Stimulated activated CD8-positive, alpha-beta memory T cell treated with anti-CD3 and anti-CD28 coated beads, Interleukin-4, amount 100 ng/mL, for 48 hours (primary cell): Measurements from ENCODE around the gene MUS81.

Source experiments
- DNase-seq: peaks from one replicate; pipeline ENCODE4 v3.0.0-alpha.2; 2020

The MUS81 gene

DNA sequence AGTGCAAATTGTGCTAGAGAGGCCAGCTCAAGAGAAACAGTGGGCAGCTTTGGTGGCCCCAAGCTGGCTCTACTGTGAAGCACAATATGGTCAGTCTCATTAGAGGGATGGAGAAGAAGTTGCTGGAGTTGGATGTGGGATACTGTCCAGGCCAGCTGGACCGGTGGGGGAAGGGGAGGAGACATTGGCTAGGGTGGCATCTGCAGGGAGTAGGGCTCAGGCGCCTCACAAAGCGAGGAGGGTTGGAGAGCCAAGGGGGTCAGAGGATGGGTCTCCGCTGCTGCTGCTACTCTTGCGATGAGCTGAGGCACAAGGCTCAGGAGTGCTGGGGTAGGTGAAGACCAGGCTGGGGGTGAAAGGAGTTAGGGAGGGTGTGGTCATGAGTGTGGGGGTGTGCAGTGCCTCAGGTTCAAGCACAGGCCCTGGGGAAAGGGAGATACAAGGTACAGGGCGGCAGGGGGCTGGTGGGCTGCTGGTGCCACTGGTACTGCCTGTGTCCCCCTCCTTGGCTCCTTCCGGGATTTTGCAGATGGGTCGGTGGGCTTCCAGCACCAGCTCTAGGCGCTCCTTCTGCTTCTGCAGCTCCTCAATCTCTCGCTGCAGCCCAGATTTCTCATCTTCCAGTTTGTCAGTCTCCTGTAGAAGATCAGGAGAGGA lies 32.6 kb downstream of the MUS81 start:
- DNase-seq: no peak

- peak; percentile 64 for DNase-seq
Measured at GRCh38 chr11:65894034-65894591, 33.9 kb downstream of the MUS81 start.

- DNase-seq: no peak
Measured at GRCh38 chr11:65895482-65895981, 35.3 kb downstream of the MUS81 start.

GRCh38 chr11:65896034-65896999 lies 36.1 kb downstream of the MUS81 start:
- DNase-seq: no peak

GRCh38 chr11:65897020-65897471 lies 36.8 kb downstream of the MUS81 start:
- no peak for DNase-seq

- no peak for DNase-seq
Measured at GRCh38 chr11:65898656-65899355, 38.6 kb downstream of the MUS81 start.

GRCh38 chr11:65899356-65900124 lies 39.3 kb downstream of the MUS81 start:
- DNase-seq: peak; percentile 86

GRCh38 chr11:65900125-65900898 lies 40.1 kb downstream of the MUS81 start, which contains the start of gene FOSL1:
FOSL1 (minus strand) TSS chr11:65900388; CDS start chr11:65900339, 49 bp downstream.
- peak; percentile 95 for DNase-seq

- no peak for DNase-seq
Measured at GRCh38 chr11:65900899-65901180, 40.6 kb downstream of the MUS81 start.

DNA sequence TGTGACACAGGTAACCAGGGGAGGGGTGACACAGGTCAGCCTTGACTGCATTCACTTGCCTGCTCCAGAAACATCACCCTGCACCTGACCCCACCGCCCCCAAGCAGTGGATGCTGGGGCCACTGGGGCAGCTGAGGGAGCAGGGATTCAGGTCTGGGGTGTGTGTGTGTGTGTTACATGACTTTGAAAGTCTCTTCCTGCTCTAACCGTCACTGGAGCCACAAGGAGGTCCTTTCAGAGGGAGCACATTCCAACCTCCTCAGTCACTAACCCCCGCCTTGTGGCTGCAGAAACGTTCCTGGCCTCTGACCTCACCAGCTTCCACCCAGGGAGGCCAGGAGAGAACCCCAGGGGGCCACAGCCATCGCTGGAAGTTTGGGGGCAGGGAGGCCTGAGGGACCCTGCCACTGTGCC lies 42.8 kb downstream of the MUS81 start:
- no peak for DNase-seq

DNA sequence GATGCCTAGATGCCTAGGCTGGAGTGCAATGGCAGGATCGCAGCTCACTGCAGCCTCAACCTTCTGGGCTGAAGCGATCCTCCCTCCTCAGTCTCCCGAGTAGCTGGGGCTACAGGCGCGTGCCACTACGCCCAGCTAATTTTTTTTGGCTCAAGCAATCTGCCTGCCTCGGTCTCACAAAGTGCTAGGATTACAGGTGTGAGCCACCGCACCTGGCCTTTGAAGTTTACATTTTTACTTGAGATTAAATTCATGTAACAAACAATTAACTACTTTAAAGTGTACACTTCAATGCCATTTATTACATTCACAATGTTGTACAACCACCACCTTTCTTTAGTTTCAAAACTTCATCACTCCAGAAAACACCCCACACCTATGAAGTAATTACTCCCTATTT lies 43.5 kb downstream of the MUS81 start:
- no peak for DNase-seq

GRCh38 chr11:65906602-65907001 lies 46.4 kb downstream of the MUS81 start:
- DNase-seq: no peak

DNA sequence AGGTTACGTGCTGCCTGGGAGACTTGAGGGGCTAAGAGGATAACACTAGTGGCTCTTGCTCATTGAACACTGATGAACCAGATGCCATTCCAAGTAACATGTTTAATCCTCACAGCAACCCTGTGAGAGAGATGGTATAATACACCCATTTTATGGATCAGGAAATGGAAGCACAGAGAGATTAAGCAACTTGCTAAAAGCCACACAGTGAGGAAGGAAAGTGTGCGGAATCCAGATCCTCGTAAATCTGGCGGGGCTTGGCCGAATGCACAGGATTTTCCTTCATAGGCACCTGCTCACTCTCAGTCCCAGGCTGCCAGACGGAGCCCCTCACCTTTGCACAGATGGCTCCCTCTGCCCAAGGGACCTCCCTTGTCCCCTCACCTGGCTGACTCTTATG lies 47.6 kb downstream of the MUS81 start:
- no peak for DNase-seq

DNA sequence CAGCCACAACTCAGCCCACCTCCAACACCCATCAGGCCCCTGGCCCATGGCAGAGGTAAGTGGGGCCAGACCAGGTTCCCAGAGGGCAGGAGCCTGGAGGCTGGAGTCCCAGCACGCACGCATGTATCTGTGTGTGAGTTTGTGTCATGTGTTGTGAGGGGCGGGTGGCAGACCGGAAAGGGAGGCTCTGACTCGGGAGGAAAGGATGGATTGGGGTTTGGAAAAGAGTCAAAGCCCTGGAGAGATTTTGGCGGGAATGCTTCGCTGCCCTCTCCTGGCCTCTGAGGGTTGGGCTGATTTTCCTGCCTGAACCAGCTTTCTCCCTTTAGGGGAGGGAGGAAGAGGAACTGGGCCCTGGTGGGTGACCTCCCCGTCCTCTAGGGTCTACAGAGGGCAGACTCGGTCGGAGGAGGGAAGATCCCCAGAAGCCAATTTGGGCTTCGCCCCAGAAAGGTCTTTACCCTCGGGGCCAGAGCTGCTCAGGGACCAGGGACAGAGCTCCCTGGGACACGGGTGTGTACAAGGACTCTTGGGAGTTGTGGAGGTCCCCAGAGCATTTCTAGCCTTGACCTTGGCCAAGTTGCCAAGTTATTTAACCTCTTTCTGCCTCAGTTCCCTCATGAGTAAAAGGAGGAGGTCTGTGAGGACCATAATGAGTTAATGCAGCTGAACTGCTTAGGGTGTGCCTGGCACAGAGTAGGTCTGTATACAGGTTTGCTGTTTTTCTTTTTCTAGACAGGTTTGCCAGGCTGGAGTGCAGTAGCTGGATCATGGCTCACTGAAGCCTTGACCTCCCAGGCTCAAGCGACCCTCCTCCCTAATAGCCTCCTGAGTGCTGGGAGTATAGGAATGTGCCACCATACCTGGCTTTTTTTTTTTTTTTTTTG lies 51.7 kb downstream of the MUS81 start:
- no peak for DNase-seq

DNA sequence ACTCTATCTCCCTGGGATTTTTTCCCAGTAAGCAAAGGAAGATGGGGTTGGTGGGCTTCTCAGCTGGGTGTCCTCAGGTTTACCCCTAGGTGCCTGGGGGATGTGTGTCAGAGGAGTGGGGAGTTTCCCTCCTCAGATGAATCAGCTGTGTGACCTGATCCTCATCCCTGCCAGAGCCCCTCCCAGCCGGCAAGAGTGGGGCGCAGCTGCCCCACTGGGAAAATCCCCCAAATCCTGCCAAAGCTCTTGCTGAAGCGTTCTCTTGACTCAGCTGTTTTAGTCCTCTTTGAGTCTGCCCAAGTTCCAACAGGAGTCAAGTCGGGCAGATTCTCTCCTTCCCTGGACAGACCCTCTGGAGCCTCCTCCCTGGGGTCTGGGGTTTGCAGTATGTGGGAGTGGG lies 52.6 kb downstream of the MUS81 start:
- no peak for DNase-seq

GRCh38 chr11:65915101-65915820 lies 55.0 kb downstream of the MUS81 start:
- no peak for DNase-seq

DNA sequence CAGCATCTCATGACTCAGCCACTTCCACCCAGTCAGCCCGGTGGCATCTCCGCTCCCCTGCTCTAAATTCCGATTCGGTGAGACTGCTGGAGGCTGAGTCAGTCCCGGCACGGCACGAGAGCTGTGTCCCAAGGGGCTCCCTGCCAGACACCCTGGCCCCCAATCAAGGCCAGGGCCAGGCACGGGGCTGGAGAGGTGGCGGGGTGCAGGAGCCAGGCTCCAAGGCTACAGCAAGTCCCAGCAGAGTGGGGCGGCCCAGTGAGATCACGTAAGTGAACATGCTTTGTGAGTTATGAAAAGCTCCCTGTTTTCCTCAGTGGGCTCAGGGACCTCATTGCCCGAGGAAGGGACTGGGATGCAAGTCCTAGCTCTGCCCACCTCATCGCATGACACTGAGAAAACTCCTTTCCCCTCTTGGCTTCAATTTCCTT lies 55.6 kb downstream of the MUS81 start:
- DNase-seq: no peak
